Activated naive CD8-positive, alpha-beta T cell treated with anti-CD3 and anti-CD28 coated beads for 36 hours (primary cell): Measurements from ENCODE around the gene PARK7. TPM values are rescaled to one million over a fixed set of nuclear protein-coding genes. Genes with fewer than 3 reads are reported as not detected.
A peak's percentile ranks its signal among the peaks of the same experiment; 100 is the strongest.
"Not testable (repeated sequence)": the region's sequence is repeated elsewhere in the genome, so short reads cannot be mapped to it uniquely, and the experiment has no call there.

Source experiments
- DNase-seq: peaks from one replicate; pipeline ENCODE4 v3.0.0; 2021
- H3K27ac Mint-ChIP-seq: one replicate; pipeline ENCODE4 v1.8.0; 2022; ENCODE audit warnings: mild to moderate bottlenecking, moderate library complexity, mixed read lengths
- H3K27me3 Mint-ChIP-seq: one replicate; pipeline ENCODE4 v1.8.0; 2022; ENCODE audit warnings: mild to moderate bottlenecking, mixed read lengths
- H3K36me3 Mint-ChIP-seq: one replicate; pipeline ENCODE4 v1.8.0; 2021; ENCODE audit warnings: mild to moderate bottlenecking, mixed read lengths
- H3K4me1 Mint-ChIP-seq: one replicate; pipeline ENCODE4 v1.8.0; 2021; ENCODE audit warnings: mixed read lengths
- H3K4me3 Mint-ChIP-seq: one replicate; pipeline ENCODE4 v1.8.0; 2022; ENCODE audit warnings: mild to moderate bottlenecking, moderate library complexity, mixed read lengths
- H3K9me3 Mint-ChIP-seq: one replicate; pipeline ENCODE4 v1.8.0; 2022; ENCODE audit warnings: mixed read lengths
- total RNA-seq, 2 experiments: library from RNA; stranded (reverse); gene quantifications; one replicate each; pipeline ENCODE4 v1.2.3, GENCODE V29; 2021

The PARK7 gene
- 100 to 1,000 TPM; 565 to 569 TPM for total RNA-seq

DNA sequence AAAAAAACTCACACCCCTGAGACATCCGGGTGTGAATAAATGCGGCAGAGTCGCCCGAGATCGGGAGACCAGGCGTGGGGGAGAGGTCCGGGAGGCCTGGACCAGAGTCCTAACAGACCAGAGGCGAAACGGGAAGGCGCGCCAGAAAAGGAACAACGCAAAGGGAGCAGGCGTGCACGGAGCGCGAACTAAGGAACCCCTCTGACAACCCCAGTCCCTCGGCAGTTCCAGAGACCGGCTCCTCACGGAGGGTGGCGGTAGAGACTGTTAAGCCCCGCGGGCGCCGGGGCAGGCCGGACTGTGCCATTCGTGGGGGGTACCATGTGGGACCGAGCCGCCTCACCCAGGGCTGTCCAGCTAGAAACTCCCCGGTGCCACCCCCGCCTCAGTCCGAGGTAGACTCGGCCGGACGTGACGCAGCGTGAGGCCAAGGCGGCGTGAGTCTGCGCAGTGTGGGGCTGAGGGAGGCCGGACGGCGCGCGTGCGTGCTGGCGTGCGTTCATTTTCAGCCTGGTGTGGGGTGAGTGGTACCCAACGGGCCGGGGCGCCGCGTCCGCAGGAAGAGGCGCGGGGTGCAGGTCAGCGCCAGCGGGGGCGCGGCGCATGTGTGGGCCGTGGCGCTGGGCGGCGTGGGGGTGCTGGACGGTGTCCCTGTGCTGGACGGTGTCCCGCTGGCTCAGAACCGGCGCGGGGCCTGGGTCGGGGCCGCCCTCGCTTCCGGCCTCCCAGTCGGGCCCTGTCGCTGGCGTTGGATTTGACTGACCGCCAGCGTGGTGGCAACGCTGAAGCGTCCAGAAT is at the start of gene PARK7:
Gene PARK7, plus strand, starts transcription at position 496 of the 798 bp plus-strand sequence. CDS start 1,075 bp downstream, outside the sequence.
- H3K36me3 Mint-ChIP-seq = peaks cover 47% of the 10 kb centered on the region
- no peaks in the 10 kb centered on the region for H3K9me3 Mint-ChIP-seq
- no peaks in the 10 kb centered on the region for H3K27me3 Mint-ChIP-seq
- peak within 1 kb of the TSS; percentile 97 for H3K27ac Mint-ChIP-seq
- H3K4me1 Mint-ChIP-seq = peaks cover 45% of the 10 kb centered on the region
- peak within 1 kb of the TSS; percentile 98 for H3K4me3 Mint-ChIP-seq
- DNase-seq = peak; percentile 100

- Mint-ChIP-seq H3K4me1 (peaks cover 41% of the 10 kb centered on the region), H3K27ac (no peak overlapping the region), H3K4me3 (peak overlapping the region; percentile 58), H3K36me3 (peaks cover 19% of the 10 kb centered on the region), H3K27me3 (no peaks in the 10 kb centered on the region), H3K9me3 (peaks cover under 1% of the 10 kb centered on the region)
- DNase-seq = no peak
Measured at GRCh38 chr1:7912145-7912544, 49.4 kb upstream of the PARK7 start.

DNA sequence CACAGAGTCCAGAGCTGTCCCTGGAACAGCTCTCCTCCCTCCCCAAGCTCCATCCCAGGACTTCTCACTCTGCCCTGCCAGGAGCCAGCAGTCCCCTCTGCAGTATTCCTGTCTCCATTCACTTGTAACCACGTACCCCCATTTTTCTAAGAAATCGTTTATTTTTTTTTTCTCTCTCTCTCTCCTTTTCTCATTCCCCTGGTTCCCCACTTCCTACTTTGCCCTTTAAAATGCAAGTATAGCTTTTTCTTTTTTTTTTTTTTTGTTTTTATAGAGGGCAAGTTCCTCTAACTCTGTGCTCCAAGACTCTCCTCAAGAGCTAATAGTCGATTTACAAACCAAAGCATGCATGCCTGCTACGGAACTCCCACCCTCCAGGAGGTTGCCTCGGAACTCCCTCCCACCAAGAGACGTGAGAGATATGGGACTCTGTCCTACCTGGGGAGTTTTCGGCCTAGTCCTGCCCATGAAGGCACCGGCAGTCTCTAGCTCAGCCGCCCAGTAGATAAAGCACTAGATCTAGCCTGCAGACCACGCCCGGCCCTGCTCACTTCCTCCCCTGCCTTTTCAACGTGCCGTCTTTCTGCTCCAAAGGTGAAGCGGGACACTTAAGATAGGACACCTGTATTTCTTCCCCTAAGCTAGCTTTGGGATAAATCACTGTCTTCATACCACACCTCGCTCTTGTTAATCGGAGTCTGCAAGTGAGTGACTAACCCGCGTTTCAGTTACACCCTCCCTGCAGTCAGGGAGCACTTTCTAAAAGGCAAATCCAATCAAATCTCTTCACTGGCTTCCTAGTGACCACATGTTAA is 48.6 kb upstream of the PARK7 start:
- Mint-ChIP-seq H3K4me1 (peaks cover 46% of the 10 kb centered on the region), H3K27me3 (no peaks in the 10 kb centered on the region), H3K9me3 (peaks cover 1% of the 10 kb centered on the region), H3K4me3 (peak overlapping the region; percentile 58), H3K36me3 (peaks cover 23% of the 10 kb centered on the region), H3K27ac (peak overlapping the region; percentile 83)
- no peak for DNase-seq

DNA sequence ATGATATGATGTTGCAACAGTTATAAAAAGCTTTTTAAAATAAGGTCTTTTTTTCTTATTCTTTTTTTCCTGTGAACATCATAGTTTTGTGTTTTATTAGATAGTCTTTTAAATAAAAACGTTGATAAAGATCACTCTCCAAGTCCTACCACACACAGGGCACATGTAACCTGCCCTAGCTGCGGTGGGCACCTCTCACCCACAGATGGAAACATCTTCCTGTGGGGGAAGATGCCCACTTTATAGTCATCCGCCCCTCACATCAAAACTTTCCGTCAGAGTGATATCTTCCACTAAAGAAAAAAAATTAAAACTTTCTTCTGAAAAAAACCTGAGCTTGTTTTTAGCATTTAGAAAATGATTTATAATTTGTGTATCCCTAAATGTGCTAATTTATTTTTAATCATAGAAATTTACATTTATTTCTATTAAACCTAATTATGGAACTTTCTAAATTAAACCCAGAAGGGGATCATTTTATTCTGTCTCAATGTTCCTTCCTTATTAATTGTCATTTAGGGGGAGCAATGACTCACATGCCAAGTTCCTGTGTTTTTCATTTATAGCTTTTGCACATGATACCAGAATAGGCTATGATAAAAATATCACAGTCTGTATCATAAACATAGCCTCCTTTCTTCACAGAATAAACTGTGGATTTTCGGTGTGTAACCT is 45.5 kb upstream of the PARK7 start:
- peaks cover 68% of the 10 kb centered on the region for H3K4me1 Mint-ChIP-seq
- peaks cover 42% of the 10 kb centered on the region for H3K36me3 Mint-ChIP-seq
- H3K9me3 Mint-ChIP-seq = peaks cover 4% of the 10 kb centered on the region
- DNase-seq = peak; percentile 61
- peak overlapping the region; percentile 89 for H3K27ac Mint-ChIP-seq
- peak overlapping the region; percentile 24 for H3K4me3 Mint-ChIP-seq
- H3K27me3 Mint-ChIP-seq = no peaks in the 10 kb centered on the region

DNA sequence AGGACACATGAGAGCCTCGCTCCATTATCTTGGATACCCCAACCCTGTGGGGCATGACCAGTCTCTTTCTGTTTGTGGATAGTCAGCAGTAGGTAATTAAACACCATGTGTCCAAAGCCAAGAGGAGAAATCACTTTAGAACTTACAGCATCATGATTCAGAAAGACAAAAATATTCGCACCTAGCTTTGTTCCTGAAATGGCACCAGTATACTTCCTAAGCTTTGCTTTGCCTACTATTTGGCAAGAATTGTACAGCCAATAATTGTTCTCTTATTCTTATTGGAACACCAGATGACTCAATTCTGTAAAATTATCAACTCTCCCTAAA is 45.0 kb upstream of the PARK7 start:
- H3K36me3 Mint-ChIP-seq = peaks cover 45% of the 10 kb centered on the region
- DNase-seq = no peak
- H3K9me3 Mint-ChIP-seq = peaks cover 4% of the 10 kb centered on the region
- peak overlapping the region; percentile 86 for H3K27ac Mint-ChIP-seq
- H3K4me3 Mint-ChIP-seq = peak overlapping the region; percentile 24
- H3K4me1 Mint-ChIP-seq = peaks cover 67% of the 10 kb centered on the region
- H3K27me3 Mint-ChIP-seq = no peaks in the 10 kb centered on the region

- Mint-ChIP-seq H3K4me1 (peaks cover 70% of the 10 kb centered on the region), H3K27ac (peak overlapping the region; percentile 65), H3K36me3 (peaks cover 53% of the 10 kb centered on the region)
- H3K4me3 Mint-ChIP-seq, DNase-seq, H3K27me3 Mint-ChIP-seq, H3K9me3 Mint-ChIP-seq: not testable (repeated sequence)
Measured at GRCh38 chr1:7917971-7918370, 43.5 kb upstream of the PARK7 start.

GRCh38 chr1:7919880-7920279 is 41.6 kb upstream of the PARK7 start:
- Mint-ChIP-seq H3K4me3 (no peak overlapping the region), H3K27ac (peak overlapping the region; percentile 91), H3K4me1 (peaks cover 57% of the 10 kb centered on the region), H3K9me3 (peaks cover 4% of the 10 kb centered on the region), H3K36me3 (peaks cover 58% of the 10 kb centered on the region), H3K27me3 (no peaks in the 10 kb centered on the region)
- no peak for DNase-seq

- H3K27ac Mint-ChIP-seq = peak overlapping the region; percentile 64
- H3K27me3 Mint-ChIP-seq = no peaks in the 10 kb centered on the region
- peaks cover 68% of the 10 kb centered on the region for H3K36me3 Mint-ChIP-seq
Measured at GRCh38 chr1:7921796-7922195, 39.7 kb upstream of the PARK7 start.

DNA sequence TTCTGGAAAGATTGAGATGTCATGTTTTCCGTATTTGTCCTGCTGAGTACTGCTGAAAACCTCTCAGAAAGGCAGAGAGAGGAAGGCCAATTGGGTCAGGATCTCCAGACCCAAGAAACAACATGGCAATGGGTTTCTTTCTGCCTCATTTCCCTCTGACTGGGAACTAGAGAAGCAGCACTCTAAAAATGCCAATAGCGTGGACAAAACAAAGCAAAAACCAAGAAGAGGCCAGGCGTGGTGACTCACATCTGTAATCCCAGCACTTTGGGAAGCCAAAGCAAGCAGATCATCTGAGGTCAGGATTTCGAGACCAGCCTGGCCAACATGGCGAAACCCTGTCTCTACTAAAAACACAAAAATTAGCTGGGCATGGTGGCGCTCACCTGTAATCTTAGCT is 39.2 kb upstream of the PARK7 start:
- no peak for DNase-seq
- peaks cover 46% of the 10 kb centered on the region for H3K4me1 Mint-ChIP-seq
- H3K9me3 Mint-ChIP-seq = peaks cover 3% of the 10 kb centered on the region
- peaks cover 68% of the 10 kb centered on the region for H3K36me3 Mint-ChIP-seq
- H3K27ac Mint-ChIP-seq = peak overlapping the region; percentile 64
- no peaks in the 10 kb centered on the region for H3K27me3 Mint-ChIP-seq
- no peak overlapping the region for H3K4me3 Mint-ChIP-seq

More at GRCh38 chr1:7921796-7922195, 39.7 kb upstream of the PARK7 start:
- peaks cover 49% of the 10 kb centered on the region for H3K4me1 Mint-ChIP-seq
- DNase-seq = no peak
- H3K9me3 Mint-ChIP-seq = peaks cover 4% of the 10 kb centered on the region
- no peak overlapping the region for H3K4me3 Mint-ChIP-seq

DNA sequence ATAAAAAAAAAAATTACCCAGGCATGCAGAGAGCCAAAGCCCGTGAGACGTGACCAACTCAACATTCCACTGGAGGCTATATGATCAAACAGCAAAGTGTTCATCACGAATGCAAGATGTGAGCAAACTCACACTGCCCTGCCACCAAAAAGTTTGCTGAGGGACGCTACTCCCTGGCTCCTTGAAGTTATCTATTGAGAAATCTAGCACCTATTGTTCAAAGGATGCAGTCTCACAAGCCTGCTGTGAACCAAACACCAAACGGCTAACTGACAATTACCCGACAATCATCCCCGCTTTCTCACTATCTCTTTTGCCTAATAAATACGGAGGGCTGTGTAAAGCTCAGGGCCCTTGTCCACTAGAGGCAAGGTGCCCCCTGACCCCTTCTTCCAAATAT is 34.5 kb upstream of the PARK7 start:
- H3K27me3 Mint-ChIP-seq, H3K27ac Mint-ChIP-seq, H3K9me3 Mint-ChIP-seq, H3K4me3 Mint-ChIP-seq, DNase-seq: not testable (repeated sequence)
- H3K36me3 Mint-ChIP-seq = peaks cover 81% of the 10 kb centered on the region
- H3K4me1 Mint-ChIP-seq = peaks cover 48% of the 10 kb centered on the region

- no peak overlapping the region for H3K27ac Mint-ChIP-seq
- H3K27me3 Mint-ChIP-seq = no peaks in the 10 kb centered on the region
- H3K9me3 Mint-ChIP-seq = no peaks in the 10 kb centered on the region
- H3K4me3 Mint-ChIP-seq = no peak overlapping the region
- no peak for DNase-seq
- H3K36me3 Mint-ChIP-seq = peaks cover 81% of the 10 kb centered on the region
- H3K4me1 Mint-ChIP-seq = peaks cover 53% of the 10 kb centered on the region
Measured at GRCh38 chr1:7928247-7928646, 33.3 kb upstream of the PARK7 start.

DNA sequence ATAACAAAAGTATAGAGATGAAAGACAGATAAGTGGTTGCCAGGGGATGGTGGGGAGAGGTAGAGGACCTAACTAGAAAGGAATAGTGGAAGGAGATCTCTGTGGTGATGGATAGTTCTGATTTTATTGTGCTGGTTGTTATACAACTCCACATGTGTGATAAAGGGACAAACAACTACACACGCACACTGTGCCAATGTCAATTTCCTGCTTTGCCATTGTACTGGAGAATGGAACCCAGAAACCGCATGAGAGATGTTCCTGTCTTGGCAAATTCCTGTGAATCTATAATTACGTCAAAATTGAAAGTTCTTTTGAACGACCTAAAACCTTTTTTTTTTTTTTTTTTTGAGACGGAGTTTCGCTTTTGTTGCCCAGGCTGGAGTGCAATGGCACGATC is 31.9 kb upstream of the PARK7 start:
- Mint-ChIP-seq H3K4me3 (no peak overlapping the region), H3K4me1 (peaks cover 60% of the 10 kb centered on the region), H3K36me3 (peaks cover 86% of the 10 kb centered on the region), H3K27ac (peak overlapping the region; percentile 89), H3K9me3 (no peaks in the 10 kb centered on the region), H3K27me3 (no peaks in the 10 kb centered on the region)
- no peak for DNase-seq

GRCh38 chr1:7930645-7931445 is 30.7 kb upstream of the PARK7 start:
- H3K27ac Mint-ChIP-seq = peak overlapping the region; percentile 89
- no peak for DNase-seq
- H3K4me1 Mint-ChIP-seq = peaks cover 67% of the 10 kb centered on the region
- H3K9me3 Mint-ChIP-seq = no peaks in the 10 kb centered on the region
- H3K4me3 Mint-ChIP-seq = peak overlapping the region; percentile 49
- H3K27me3 Mint-ChIP-seq = no peaks in the 10 kb centered on the region
- peaks cover 92% of the 10 kb centered on the region for H3K36me3 Mint-ChIP-seq

- Mint-ChIP-seq H3K36me3 (peaks cover 92% of the 10 kb centered on the region), H3K4me3 (peak overlapping the region; percentile 49), H3K4me1 (peaks cover 68% of the 10 kb centered on the region), H3K9me3 (no peaks in the 10 kb centered on the region), H3K27me3 (no peaks in the 10 kb centered on the region), H3K27ac (peak overlapping the region; percentile 89)
- DNase-seq = no peak
Measured at GRCh38 chr1:7931446-7931812, 30.1 kb upstream of the PARK7 start.
